ENCODE measurements around the gene SLC19A3.
"Not testable (repeated sequence)": the region's sequence is repeated elsewhere in the genome, so short reads cannot be mapped to it uniquely, and the experiment has no call there.

Gene SLC19A3

DNA sequence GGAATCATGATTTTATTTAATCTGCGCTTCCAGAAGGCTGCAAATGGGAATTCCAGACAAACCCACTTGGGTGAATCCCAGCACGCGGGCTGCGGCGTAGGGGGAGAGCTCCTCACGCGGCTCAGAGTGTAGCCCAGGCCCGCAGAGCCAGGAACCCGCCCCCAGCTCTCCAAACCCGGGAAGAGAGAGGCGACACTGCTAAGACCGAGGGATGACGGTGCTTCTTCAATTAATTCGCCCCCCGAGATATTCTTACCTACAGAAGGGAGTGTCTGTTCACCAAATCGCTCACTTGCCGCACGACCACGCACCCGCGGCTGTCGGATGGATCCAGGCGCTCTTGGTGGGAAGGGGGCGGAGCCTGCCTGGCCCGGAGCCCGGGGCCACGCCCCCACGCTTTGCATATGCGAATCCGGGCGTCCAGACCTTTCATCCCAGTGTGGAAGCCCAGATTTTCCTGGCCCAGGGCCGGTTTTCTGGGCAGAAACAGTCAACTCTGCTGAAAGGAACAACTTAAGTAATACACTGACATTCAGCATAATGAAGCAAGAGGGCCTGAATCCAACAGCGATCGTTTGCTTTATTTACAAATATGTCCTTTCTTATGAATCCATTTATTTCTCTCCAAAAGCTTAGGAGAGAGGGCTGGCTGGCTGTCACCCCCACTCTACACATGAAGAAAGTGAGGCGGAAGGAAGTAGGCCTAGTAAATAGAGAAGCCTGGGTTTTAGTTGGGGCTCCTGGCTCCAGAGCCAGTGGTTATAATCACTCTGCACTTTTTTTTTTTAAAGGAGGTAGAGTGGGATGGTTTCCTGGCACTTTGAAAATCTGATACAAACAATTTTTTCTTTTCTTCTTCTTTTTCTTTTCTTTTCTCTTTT lies at the start of gene SLC19A3:
Gene SLC19A3 (minus strand): TSS at position 342 of the 881 bp plus-strand sequence. CDS start 15,710 bp downstream, outside the sequence.
- peak; percentile 75 for DNase-seq (ENCODE audit: low spot score)

DNA sequence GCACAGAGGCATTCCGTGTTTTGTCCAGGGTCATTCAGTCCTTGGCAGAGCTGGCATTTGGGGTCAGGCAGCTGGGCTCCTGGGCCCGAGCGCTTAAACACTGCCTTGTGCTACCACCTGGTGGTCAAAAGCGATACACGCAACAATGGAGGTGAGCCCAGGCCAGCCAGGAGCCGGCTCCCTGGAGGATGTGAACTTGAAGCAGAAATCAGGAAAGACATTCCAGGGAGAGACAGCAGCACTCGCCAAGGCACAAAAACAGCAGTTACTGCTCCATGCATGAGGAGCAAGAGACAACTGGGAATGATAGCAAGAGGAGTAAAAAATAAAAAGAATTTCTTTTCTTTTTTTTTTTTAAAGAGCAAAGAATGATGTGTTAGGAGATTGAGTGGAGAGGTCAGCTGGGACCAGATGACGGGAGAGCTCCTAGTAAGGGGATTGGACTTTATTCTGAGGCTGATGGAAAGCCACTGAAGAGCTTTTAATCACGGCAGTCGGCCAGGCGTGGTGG lies 48.6 kb upstream of the SLC19A3 start:
- DNase-seq (ENCODE audit: low spot score), result peak; percentile 68

DNA sequence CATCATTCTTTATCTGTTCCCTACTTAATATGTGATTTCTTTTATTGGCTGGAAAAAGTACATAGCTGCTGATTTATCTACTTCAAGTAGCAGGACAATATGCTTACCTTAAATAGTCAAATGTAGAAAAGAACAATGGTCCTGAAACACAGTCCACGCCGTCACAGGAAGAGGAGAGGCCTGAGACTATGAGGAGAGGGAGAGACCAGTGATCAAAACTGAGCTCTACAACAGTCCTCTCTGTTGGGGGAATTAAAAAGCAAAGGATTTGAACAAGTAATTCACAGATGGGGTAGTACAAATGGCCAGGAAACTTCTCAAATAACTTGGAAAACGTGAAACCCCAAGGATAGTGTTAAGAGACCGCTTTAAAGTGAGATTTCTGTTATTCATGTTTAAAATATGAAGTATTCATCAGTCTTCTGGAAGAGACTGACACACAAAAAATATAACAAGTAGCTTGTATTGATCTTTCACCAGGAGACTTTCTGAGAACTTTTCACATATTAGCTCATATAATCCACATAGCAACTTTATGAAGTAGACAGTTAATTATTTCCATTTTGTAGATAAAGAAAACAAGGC lies 48.1 kb upstream of the SLC19A3 start:
- DNase-seq (ENCODE audit: low spot score), result no peak

DNA sequence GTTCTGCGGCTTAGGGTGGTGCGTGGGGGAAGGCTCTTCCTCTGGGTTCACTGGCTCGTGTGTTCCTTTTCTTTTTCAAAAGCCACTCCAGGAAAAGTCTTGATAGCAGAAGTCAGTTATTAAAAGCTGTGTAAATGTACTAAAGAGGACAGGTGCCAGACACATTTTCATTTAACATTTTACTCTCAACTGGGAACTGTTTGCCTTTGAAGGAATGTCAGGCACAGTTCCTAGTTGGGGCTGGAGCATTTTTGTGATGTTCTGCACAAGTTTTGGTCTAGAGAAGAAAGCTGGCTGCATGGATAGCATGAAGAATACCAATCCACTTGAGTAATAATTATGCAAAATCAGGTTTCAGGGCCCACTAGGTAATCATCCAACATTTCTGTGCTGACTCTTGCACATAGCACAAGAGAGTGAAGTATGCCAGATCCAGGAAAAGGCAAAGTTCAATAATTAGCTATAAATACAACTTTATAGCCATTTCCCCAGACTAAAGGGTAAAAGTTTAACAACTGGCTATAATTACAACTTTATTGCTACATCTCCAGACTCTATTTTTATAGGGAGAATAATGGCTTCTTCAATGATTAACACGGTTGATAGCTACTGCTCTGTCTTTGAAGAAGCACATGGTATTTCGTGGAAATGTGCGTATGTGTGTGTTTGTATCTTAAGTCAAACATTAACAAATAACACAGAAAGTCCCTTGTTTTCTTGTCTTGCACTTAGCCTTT lies 44.1 kb upstream of the SLC19A3 start:
- no peak for DNase-seq (ENCODE audit: low spot score)

DNA sequence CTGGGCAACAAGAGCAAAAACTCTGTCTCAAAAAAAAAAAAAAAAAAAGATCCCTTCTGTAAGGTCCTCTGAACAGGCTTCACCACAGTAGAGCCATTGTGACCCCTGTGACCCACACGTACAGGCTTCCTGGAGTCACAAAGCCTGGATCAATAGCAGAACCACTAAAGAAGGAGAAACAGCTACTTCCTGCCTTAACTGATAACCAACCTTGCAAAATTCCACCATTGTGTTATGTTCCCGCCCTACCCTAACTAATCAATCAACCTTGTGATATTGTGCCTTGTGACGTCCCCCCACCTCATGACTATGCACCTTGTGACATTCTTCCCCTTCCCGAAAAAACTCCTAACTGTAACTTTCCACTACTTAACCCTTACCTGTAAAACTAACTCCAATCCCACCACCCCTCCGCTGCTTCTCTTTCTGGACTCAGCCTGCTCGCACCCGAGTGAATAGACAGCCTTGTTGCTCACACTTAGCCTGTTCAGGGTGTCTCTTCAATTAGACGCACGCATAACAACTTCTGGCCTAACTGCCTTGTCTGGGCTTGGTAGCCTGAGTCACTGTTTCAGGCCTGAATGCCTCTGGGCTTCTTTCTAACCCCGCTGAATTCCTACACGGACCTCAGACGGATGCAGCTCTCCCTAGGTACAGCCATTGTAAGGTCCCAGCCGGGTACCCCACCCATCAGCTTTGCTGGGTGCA lies 41.7 kb upstream of the SLC19A3 start:
- no peak for DNase-seq (ENCODE audit: low spot score)

DNA sequence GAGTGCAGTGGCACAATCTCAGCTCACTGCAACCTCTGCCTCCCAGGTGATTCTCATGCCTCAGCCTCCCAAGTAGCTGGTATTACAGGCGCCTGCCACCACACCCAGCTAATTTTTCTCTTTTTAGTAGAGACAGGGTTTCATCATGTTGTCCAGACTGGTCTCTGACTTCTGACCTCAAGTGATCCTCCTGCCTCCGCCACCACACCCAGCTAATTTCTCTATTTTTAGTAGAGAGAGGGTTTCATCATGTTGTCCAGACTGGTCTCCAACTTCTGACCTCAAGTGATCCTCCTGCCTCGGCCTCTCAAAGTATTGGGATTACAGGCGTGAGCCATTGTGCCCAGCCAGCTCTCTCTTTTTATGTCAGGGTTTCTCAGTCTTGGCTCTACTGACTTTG lies 38.4 kb upstream of the SLC19A3 start:
- not testable (repeated sequence) for DNase-seq (ENCODE audit: low spot score)

DNA sequence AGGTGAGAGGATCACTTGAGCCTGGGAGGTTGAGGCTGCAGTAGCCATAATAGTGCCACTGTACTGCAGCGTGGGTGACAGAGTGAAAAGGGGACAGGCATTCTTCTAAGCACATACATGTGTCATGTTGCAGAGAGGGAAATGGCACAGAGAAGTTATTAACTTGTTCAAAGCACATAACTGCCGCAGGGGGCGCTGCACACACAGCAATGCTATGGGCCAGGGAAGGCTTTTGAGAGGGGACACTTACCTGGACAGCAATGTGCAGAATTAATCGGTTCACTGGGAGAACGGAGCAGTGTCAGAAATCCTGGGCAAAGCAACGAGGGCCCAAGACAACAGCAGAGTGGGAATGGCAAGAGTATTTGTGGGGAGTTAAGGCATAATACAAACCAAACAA lies 30.3 kb upstream of the SLC19A3 start:
- DNase-seq (ENCODE audit: low spot score), result no peak

DNA sequence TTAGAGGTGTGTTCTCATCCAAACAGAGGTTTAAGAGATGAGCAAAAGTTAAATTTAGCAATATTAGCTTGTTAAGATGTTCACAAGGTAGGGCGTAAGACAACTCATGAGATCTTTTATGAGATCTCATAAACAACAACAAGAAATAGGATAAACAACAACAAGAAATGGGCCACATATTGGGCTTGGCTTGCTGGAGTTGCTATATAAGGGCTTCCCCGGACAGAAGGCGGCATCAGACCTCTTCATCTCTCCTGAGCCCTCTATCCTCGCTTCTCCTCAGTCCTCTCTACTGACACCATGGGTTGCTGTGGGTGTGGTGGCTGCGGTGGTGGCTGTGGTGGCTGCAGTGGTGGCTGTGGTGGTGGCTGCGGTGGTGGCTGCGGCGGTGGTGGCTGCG lies 27.8 kb upstream of the SLC19A3 start, which contains the start of gene SCYGR8:
Gene SCYGR8 (plus strand): TSS at position 301 of the 400 bp plus-strand sequence. CDS start 0 bp downstream, at position 301.
- DNase-seq (ENCODE audit: low spot score), result no peak

DNA sequence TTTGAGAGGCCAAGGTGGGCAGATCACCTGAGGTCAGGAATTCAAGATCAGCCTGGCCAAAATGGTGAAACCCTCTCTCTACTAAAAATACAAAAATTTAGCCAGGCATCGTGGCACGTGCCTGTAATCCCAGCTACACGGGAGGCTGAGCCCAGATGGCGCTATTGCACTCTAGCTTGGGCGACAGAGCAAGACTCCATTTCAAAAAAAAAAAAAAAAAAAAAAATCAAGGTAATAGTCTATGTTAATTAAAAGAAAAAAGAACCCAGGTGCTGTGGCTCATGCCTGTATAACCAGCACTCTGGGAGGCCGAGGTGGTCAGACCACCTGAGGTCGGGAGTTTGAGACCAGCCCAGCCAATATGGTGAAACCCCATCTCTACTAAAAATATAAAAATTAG lies 22.9 kb upstream of the SLC19A3 start:
- DNase-seq (ENCODE audit: low spot score), result not testable (repeated sequence)

DNA sequence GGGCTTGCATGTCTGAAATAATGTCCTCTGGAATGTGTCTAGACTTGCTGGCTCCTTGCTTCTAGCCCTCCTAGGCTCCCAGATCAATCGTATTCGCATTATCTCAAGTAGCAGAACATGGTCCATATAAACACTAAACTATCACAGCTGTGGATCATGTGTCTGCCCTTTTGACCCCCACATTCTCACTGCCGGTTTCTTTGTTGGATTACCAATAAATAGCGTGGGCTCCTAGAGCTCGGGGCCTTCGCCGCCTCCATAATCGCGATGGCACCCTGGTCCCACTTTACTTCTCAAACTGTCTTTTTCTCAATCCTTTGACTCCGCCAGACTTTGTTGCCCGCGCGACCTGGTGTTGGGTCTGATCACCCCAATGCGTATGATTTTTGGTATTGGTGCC lies 21.5 kb upstream of the SLC19A3 start:
- DNase-seq (ENCODE audit: low spot score), result no peak

DNA sequence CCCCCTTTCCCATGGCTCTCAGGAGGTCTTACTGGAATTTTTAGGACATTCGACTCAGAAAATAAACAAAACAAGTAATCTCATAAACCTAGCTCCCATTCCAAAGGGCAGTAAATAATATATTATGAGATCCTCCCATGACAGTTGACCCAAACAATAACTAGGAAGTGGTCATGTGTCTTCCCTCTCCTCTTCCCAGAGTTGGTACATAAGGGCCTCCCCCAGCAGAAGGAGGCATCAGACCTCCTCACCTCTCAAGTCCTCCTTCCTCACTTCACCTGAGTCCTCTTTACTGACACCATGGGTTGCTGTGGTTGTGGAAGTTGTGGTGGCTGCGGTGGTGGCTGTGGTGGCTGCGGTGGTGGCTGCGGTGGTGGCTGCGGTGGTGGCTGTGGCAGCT lies 10.2 kb upstream of the SLC19A3 start, which contains the start of gene SCYGR7:
Gene SCYGR7 (plus strand): TSS at position 301 of the 400 bp plus-strand sequence. CDS start 0 bp downstream, at position 301.
- DNase-seq (ENCODE audit: low spot score), result no peak

DNA sequence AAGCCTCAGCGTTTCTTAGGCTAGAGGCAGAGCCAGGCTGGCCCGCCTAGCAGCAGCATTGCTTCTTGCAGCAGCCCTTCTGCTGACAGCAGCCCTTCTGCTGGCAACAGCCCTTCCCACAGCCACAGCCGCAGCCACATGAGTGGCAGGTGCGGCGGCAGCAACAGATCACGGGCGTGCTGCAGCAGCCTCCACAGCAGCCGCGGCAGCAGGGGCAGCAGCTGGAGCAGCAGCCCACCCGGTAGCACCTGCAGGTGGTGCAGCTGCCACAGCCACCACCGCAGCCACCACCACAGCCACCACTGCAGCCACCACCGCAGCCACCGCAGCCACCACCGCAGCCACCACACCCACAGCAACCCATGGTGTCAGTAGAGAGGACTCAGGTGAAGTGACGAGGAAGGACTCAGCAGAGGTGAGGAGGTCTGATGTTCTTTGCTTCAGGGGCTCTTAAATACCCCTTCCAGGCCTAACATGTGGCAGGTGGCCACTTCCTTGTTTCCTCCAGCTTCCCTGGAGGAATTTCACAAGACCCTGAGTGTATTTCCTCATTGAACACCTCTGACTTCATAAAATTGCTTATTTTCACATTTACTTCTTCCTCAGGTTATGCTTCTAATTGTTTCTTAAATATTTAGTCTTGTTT lies 6.7 kb upstream of the SLC19A3 start, which contains the start of gene SCYGR6:
Gene SCYGR6 (minus strand): TSS at position 364 of the 646 bp plus-strand sequence. CDS start 0 bp downstream, at position 364.
- DNase-seq (ENCODE audit: low spot score), result no peak

DNA sequence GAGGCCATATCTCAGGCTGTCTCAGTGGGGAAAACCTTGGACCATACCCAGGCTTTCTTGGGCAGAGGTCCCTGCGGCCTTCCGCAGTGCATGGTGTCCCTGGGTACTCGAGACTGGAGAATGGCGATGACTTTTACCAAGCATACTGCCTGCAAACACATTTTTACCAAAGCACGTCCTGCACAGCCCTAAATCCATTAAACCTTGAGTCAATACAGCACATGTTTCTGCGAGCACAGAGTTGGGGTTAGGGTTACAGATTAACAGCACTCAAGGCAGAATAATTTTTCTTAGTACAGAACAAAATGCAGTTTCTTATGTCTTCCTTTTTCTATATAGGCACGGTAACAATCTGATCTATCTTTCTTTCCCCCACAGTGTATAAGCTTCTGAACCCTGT lies 5.0 kb upstream of the SLC19A3 start:
- not testable (repeated sequence) for DNase-seq (ENCODE audit: low spot score)

DNA sequence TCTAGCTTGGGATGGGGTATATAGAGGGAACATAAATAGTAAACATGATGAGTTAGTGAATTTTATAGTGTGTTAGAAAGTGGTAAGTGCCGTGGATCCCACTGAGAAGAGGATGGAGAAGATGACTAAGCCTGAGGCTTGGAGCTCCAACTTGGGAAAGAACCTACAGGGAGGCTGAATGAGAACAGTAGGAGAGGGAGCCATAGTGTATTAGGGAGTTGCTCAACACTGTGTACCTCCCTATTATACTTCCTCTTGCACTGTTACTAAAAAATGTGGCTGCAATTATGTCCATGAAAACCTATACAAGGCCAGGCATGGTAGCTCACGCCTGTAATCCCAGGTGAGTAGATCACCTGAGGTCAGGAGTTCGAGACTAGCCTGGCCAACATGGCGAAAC lies 2.9 kb upstream of the SLC19A3 start:
- no peak for DNase-seq (ENCODE audit: low spot score)

DNA sequence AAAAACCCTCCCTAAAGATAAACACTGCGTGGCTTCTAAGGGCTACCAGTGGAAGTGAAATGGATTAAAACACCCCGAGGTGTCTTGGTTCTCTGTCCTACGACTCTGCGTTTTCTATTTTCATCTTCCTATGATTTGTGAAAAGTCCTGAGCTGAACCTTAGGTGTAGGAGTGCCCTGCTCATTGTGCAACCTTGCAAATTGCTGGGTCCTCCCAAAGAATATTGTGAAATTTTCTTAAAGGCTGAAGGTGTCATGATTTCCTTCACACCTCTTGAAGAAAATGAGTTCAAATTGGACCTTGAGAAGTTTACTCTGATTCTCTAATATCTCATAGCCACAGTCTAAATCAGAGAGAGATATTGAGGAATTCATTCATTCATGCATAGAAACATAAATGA lies 1.8 kb upstream of the SLC19A3 start:
- no peak for DNase-seq (ENCODE audit: low spot score)

DNA sequence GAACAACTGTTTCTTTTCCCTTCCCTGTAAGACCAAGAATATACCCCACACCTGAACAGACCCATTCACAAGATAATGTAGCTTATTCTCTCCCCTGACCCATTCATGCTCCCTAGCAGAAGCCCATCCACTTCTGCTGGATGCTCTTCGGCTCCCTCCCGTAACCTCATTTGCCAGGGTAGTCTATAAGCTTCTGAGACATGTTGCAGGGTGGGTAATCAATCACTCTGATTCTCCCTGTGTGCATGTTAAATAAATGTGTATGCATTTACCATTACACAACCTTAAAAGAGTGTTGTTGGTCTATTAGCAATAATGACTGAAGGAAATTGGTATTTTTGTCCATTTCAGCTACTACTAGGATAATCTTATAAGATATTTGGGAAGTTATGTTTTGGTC lies 1.3 kb downstream of the SLC19A3 start:
- no peak for DNase-seq (ENCODE audit: low spot score)

DNA sequence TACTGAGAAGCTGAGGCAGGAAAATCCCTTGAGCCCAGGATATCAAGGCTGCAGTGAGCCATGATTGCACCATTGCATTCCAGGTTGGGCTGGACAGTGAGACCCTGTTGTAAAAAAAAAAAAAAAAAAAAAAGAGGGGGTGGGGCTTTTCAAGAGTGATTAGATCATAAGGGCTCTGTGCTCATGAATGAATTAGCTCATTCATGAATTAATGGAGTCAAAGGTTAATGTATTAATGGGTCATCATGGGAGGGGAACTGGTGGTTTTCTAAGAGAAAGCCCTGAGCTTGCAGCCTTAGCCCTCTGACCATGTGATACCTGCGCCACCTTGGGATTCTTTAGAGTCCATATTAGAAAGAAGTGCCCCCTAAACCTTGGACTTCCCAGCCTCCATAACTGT lies 4.5 kb downstream of the SLC19A3 start:
- DNase-seq (ENCODE audit: low spot score), result no peak

DNA sequence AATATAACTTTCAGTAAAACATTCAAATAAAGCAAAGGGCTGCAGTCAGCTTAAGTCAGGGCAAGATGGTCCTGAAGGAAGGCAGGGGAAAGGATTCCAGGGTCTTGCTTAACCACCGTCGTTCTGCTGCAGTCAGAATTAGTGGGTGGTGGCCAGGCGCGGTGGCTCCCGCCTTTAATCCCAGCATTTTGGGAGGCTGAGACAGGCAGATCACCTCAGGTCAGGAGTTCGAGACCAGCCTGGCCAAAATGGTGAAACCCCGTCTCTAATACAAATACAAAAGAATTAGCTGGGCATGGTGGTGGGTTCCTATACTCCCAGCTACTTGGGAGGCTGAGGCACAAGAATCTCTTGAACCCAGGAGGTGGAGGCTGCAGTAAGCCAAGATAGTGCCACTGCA lies 6.8 kb downstream of the SLC19A3 start:
- no peak for DNase-seq (ENCODE audit: low spot score)

DNA sequence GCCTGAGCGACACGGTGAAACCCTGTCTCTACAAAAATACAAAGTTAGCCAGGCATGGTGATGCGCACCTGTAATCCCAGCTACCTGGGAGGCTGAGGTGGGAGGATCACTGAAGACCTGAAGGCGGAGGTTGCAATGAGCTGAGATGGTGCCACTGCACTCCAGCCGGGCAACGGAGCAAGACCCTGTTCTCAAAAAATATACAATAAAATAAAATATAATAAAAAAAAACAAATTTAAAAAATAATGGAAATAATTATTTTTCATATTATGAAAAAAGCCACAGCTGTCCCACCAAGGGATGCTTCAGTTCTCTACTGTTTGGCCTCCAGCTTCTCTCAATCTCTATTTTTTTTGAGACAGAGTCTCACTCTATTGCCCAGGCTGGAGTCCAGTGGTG lies 10.4 kb downstream of the SLC19A3 start:
- no peak for DNase-seq (ENCODE audit: low spot score)

DNA sequence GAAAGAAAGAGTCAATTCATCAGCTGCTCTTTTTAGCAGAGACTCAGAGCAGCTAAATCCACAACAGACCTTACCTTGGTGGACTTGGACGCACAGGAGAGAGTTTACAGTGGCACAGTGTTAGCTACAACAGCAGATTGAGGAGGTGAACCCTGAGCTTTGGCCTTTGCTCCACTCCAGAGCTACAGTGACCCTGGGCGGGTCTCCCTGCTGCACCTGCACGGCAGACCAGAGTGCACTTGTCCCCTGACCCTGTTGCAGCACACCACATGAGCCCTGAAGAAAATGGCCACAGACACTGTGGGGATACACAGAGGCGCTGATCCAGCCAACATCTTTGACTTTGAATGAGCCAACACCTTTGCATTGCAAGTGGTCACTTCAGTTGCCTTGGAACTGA lies 11.0 kb downstream of the SLC19A3 start:
- DNase-seq (ENCODE audit: low spot score), result no peak

DNA sequence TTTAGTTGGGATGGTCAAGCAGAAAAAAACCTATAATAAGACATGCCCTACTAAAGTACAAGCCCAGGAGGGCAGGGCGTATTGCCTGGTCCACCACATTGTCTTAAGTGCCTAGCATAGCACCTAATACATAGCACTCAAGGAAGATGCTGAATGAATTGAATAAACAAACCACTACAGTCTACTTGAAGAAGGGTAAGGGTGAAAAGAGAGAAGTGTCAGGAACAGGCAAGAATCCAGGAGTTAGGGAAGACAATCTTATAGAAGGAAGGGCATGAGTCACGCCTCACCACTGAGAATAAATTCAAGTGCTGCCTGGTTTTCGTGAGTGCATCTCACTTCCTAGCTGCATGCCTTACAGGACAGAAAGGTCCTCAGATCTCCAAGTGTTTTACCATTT lies 13.9 kb downstream of the SLC19A3 start:
- DNase-seq (ENCODE audit: low spot score), result no peak

Measured in globus pallidus (tissue), 1 donor.